Measurements from ENCODE around the gene PILRA.
"Not testable (repeated sequence)": the region's sequence is repeated elsewhere in the genome, so short reads cannot be mapped to it uniquely, and the experiment has no call there.

The PILRA gene

DNA sequence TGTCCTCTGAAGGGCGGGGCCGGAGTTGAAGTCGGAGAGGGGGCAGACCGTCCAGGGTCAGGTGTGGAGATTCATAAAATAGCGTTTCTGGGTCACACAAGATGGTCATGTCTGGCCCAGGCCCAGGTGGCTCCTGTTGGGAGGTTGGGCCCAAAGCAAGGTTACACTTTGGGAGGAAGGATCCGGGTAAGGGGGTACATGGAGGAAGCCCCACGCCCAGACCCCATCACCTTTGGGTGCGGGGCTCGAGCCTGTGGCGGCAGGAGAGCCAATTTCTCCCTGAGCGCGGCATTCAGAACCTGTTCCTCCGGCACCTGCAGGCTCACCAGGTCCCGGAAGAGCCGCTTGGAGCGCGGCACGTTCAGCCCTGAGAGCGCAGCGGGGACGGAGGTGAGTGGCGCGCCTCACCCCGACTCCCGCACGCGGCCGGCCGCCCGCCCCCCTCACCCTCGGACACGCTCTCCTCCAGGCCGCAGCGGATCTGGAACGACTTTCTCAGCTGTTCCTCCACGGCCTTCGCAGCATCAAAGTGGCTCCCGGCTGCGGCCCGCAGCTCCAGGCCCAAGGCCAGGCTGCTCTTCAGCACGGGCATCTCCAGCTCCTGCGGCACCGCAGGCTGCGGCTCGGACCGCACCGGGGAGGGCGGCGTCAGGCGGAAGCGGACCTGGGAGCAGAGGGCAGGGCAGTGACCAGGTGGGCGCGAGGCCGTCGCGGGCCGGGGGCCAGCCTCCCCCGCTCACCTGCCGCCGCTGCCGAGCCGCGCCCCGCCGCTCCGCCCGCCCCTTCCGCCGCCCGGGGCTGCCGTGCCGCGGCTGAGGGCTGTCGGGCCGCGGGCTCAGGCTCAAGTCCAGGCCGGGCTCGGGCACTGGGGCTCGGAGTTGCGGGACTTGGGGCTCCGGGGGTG lies 62.4 kb downstream of the PILRA start:
- DNase-seq: no peak

DNA sequence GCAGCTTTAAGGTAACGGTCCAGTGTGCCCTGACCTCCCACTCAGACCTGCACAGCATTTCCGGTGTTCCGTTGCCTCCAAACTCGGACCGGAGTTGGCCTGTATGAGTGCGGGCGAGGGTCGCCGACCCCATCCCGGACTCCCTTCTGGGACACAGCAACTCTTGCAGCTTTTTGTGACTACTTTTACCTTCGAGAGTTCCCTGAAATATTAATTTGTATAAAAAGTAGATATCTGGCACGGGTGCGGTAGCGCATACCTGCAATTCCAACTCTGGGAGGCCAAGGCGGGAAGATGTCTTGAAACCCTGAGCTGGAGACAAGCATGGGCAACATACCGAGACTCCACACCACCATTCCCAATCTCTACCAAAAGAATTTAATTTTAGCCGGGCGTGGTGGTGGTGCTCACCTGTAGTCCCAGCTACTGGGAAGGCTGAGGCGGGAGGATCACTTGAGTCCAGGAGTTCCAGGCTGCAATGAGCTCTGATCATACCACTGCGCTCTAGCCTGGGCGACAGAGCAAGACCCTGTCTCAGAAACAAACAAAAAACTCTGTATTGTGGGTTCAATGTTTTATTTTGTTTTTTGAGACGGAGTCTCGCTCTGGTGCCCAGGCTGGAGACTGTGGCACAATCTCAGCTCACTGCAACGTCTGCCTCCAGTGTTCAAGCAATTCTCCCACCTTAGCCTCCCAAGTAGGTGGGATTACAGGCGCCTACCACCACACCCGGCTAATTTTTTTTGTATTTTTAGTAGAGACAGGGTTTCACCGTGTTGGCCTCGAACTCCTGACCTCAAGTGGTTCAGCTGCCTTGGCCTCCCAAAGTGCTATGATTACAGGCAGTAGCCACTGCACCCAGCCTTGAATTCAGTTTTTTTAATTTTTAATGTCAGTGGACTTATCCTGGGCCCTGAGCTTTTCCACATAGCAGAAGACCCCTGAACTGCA lies 64.1 kb downstream of the PILRA start:
- DNase-seq: no peak

DNA sequence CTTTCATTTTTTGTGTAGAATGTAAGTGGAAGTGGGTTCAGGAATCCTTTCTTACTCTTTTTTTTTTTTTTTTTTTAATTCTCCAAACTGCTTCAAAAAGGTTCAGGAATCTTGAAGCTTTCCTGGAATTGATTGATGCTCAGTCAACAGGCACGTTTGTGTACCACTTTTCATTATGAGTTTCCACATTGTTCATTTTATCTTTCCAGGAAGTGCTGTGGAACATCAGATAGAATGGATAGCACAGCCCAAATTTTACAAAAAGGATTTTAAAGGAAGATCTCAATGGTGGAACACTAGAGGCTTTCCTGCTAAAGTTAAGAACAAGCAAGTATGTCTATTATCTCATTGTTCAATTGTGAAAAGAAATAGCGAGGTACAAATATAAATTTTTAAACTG lies 64.9 kb downstream of the PILRA start:
- DNase-seq: no peak

DNA sequence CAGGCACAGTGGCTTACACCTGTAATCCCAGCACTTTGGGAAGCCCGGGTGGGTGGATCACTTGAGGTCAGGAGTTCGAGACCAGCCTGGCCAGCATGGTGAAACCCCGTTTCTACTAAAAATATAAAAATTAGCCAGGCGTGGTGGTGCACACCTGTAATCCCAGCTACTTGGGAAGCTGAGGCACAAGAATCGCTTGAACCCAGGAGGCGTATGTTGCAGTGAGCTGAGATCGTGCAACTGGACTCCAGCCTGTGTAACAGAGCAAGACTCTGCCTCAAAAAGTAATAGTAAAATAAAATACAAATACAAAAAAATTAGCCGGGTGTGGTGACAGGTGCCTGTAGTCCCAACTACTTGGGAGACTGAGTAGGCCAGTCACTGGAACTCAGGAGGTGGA lies 65.4 kb downstream of the PILRA start:
- not testable (repeated sequence) for DNase-seq

GRCh38 chr7:100439244-100439643 lies 66.0 kb downstream of the PILRA start:
- not testable (repeated sequence) for DNase-seq

- DNase-seq: no peak
These were observed 68.6 kb downstream of the PILRA start for GRCh38 chr7:100441641-100442535.

- DNase-seq: no peak
These were observed 70.0 kb downstream of the PILRA start for GRCh38 chr7:100443096-100443840.

DNA sequence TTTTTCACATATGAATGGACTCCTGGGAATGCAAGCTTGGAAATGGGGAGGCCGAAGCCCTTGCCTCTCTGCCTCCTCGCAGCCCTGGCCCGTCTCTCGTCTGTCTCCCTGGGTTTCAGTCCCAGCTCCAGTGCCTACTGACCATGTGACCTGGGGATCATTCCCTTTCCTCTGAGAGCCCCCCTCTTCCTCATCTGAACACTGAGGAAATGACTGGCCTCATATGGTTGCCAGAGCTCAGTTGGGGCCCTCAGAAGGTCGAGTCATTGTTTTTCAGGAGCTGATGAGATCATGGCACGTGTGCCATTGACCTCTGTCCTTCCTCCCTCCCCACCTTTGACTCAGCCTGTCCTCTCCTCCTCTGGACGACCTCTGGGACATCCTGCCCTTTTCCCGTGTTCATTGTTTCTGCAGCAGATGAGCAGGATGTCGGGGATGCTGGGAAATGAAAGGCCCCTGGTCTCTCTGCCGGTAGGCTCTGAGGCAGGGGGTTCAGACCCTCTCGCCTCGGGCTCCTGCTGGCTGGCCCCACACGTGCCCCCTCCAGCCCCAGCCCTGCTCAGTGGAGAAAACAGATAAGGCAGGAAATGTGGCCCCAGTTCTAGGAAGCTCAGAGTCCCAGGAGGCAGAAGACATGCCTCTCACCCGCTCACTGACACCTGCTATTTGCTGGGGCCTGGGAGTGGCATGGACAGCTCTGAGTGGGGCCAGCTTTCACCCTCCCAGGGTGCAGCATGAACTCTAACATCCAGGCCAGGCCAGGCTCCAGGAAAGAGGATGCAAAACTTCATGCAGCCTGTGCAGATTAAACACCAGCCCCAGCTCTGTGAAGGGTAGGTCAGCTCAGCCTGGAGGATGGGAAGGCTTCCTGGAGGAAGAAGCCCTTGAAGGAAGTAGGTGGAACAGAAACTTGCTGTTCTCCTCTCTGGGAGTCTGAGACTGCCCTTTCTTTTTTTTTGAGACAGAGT lies 71.3 kb downstream of the PILRA start:
- DNase-seq: peak; percentile 27

DNA sequence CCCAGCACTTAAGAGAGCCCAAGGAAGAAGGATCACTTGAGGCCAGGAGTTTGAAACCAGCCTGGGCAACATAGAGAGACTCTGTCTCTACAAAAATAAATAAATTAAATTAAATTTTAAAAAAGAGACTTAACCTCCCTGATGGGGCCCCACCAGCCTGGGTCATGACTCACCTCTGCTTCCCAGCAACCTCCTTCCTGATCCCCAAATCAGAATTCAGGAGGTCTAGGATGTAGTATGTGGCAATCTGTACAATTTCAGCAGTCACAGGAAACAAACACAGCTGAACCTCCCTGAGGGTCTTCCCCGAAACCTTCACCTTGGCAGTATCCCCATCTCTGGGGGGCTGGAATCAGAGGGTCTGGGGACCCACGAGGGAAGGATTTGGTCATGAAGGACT lies 72.8 kb downstream of the PILRA start:
- no peak for DNase-seq

- DNase-seq: not testable (repeated sequence)
These were observed 74.1 kb downstream of the PILRA start for GRCh38 chr7:100447363-100447762.

- no peak for DNase-seq
These were observed 76.0 kb downstream of the PILRA start for GRCh38 chr7:100449190-100449795.

All from NCI-H226 (cell line).